Activated CD8-positive, alpha-beta memory T cell treated with anti-CD3 and anti-CD28 coated beads for 1 hour (primary cell): ENCODE data around the gene UNC93A.
"Not testable (repeated sequence)": the region's sequence is repeated elsewhere in the genome, so short reads cannot be mapped to it uniquely, and the experiment has no call there.

Experiments
- DNase-seq, 2 donors: peaks; one replicate each; pipeline ENCODE4 v3.0.0-alpha.2; 2020; ENCODE audit warnings: low read depth in 1 of 2; ENCODE audit errors: extremely low read depth in 1 of 2

Gene UNC93A

DNA sequence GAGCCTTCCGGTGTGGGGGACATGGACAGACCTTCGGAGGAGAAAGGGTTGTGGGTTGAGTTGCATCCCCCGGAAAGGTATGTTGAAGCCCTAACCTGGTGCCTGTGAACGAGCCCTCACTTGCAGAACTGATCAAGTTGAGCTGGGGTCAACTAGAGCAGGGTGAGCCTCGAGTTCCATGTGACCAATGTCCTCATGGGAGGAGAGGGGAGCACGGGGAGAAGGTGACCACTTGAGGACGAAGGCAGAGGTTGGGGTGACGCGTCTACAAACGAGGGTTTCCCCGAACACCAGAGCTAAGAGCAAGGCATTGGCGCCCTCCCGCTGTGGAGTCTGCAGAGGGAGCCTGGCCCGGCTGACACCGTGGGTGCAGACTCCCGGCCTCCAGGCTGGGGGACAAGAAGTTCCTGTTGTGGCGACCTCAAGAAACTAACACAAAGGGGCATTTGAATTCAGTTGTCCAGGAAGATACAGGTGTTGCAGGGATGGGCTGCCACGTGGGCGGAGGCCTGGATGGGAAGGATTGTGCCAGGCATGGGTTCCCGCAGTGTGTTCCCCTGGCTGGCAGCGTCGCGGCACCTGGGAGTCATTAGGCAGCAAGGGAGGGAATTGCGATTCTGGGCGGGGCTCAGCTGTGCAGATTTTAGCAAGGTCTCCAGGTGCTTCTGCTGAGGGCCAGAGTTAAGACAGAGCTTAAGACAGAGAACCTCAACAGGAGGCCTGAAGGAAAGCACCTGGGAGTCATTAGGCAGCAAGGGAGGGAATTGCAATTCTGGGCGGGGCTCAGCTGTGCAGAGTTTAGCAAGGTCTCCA is 20.4 kb upstream of the UNC93A start:
- DNase-seq = no peak

DNA sequence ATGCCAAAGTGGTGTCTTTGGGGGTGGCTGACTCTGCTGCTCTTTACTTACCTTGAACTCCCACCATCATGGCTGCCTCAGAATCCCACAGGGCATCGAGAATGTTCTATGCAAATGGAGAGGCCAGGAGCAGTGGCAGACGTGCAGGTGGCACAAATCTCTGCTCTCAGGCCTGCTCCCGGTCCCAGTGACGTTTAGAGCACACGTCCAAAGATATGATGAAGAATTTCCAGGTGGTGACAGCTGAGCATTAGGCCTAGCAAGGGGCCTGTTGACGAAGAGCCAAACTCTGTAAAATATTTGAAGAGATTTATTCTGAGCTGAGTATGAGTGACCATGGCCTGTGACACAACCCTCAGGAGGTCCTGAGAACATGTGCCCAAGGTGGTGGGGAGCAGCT is 19.0 kb upstream of the UNC93A start:
- no peak for DNase-seq

DNA sequence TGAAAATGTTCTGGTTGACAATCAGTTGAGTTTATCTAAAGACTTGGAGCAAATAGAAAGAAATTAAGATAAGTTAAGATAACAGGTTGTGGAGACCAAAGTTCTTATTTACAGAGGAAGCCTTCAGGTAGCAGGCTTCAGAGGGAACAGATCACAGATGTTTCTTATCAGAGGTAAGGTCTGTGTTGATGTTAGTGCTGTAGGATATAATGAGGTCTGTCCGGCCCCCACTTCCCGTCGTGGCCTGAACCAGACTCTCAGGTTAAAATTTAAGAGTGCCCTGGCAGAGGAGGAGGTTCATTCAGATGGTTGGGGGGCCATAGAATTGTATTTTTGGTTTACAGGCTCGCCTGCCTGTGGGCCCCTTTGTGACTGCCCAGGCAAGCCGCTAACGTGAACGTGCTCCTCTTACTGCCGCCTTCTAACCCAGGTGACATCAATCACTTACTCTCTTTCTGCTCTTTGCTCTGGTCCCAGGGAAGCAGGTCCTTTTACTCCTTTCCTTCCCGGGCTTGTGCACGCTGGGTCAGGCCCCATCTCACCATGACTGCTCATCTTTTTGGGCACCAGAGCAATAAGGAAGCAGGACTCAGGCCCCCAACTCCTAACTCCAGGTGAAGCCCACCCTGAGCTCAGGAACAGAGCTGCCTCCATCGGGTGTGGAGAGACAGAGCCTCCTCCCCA is 18.3 kb upstream of the UNC93A start:
- no peak for DNase-seq

DNA sequence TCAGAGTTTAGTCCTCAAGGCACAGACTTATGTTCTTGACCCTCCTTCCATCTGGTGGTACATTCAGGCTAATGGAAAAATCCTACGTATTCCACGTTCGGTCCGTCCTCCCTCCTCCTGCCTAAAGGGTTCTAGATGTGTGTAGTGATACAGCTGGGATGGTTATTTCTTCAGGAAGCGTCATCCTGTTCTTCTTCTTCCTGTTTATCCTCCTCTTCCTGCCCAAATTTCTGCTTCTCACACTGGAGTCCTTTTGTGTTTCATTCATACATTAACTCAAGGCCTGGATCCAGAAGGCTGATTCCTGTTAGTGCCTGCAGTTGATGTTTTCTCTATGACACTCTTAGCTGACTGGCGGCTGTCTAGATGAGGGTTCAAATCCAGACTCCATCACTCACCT is 16.8 kb upstream of the UNC93A start:
- DNase-seq = no peak

DNA sequence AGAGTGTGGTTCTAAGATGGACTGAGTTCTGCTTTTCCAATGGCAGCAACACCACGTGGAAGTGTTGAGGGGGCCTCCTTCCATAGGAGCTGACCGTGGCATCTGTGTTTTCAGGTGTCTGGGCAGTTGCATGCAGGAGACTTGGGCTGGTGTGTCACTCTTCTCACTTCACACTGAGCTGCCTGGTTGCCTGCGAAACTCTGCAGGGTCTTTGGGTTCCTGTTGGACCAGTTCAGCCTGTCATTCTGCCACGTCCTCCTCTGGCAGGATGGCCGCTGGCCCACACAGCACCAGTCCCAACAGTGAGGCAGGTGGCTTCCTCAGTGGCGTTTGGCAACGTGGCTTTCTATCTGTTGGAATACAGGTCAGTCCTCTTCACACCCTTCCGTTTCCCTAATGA is 16.1 kb upstream of the UNC93A start:
- no peak for DNase-seq

DNA sequence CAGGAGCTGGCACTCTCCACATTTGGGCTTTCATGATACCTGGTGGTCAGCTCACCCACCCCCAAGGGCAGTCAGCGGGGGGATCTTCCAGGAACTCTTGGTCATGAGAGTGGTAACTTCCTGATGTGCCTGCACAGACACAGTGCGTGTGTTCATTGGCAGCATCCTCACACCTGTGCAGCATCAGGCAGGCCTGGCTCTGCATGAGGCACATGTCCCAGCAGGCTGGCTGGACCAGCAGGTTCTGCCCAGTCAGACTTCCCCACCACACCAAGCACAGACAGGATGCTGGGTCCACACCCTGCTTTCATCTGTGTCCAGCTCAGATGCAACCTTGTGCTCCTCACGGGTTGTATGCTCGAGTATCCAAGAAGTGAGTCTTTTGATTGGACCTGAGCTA is 15.7 kb upstream of the UNC93A start:
- no peak for DNase-seq

DNA sequence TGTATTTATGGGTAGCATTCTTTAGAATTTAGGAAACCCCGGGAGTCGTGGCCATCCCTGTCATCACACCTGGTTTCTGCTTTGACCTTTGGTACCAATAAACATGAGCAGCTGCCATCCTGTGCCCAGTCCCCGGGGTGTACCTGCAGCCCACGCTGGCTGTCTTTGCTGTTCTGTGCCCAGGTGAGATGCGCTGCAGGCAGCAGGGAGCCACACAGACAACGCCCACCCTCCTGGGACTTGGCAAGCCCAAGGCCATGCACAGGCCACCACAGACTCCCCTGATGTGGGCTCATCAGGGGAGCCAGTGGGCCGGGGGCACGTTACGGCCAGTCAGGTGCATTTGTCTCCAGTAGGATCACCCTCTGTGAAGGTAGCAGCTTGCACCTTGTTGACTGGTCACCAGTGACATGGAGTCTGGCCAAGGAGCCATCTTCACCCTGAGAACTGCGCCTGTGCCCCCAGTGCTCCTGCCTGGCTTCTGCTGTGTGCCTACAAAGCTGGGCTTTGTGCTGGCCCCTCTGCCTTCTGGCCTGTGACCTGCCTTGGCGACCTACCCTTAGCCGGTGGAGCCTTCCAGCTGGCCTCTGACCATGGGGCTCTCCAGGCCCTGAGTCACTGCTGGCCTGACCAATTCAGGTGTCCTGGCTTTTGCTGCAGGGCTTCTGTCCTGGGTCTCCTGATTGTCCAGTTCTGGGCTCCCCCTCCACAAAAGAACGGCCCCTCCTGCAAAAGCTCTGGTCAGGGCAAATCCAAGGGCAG is 14.2 kb upstream of the UNC93A start:
- DNase-seq = no peak

DNA sequence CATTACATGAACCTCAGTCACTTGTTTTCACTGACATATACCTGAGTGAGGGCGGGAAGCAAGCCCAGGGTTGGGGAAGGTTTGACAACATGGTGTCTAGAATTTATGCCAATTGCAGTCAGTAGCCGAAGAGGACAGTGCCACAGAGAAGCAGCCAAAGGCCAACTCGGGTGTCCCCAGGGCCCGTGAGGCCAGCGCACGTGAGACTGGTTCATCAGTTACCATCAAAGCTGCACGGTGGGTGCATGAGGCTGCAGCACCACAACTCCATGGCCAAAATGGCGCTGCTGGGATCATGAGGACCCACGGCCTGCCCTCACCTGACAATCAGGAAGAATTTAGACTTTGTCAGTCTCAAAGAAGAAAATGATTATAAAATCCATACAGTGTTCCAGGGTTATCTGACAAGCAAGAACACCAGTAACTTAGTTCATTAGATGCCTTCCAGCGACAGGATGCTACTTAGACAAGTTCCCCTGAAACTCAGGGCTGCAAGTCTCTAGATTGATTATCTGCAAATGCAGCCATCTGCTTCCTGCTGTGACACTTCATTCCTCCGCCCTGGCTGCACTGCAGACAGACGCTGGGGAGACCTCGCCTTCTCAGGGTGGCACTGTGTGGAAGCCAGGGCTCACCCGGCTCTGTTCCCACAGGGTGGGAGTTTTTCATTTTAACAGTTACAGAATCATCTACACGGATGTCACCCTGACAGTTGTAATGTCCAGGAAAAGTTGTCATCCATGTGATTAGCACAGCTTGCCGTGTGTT is 12.8 kb upstream of the UNC93A start:
- DNase-seq = not testable (repeated sequence)

DNA sequence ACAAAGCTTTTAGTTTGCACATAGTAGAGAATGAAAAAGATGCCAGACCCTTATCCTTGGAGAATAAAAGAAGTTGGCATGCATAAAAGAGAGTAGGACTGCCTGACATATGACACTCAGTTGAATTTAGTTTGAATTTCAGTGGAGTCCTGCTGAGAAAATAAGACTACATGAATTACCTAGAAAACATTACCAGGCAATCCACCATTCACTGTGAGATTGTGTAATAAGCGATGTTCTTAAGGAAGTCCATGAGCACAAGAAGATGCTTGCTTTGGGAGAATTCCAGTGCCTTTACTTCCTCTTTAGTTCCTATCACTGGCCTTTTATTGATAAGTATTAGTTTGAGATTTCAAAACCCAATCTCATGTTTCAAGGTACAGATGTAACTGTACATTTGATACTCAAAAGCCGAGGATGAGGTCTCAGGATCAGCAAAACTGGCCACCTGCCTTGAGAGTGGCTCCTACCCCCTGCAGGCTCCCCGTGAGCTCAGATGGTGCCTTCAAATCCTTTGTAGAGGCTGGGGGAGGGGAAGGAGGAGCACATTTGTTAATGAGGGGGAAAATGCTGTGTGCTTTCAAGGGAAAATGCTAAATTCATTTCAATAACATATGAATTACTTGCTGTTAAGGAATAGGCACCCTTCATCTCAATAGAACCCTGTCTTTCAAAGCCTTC is 11.2 kb upstream of the UNC93A start:
- no peak for DNase-seq

DNA sequence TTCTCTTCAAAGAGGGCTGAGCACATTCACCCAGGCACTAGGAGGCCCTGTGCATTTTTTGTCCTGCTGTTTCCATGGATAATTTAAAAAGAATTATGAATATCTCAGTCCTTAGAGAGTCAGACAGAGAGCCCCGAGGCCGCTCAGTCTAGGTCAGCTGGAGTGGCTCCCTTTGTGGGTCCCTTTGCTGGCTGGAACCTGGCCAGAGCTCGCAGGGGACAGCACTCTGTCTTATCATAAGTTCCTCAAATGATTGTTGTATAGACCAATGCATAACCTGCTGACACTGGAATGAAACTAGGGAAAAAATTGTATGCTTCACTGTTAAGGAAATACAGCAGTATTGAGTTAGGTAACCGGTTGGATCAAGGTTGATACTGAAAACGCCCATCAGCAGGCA is 10.6 kb upstream of the UNC93A start:
- not testable (repeated sequence) for DNase-seq

DNA sequence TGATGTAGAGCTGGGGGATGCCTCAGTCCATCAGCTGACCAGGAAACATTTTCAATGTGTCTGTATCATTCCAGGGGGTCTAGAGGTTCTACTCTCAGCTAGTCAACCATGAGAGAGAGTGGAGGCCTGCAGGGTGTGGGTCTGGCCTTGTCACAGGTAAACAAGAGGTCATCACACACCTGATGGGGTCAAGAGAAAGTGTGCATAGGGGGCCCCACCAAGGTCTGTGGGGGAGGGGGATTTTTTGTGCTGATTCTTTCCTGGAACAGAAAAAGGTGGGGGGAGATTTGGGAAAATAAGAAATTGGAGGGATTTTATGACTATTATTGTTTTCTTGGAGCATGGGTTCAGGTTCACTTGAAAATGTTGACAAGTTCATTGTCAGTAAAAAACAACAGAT is 8.9 kb upstream of the UNC93A start:
- no peak for DNase-seq

DNA sequence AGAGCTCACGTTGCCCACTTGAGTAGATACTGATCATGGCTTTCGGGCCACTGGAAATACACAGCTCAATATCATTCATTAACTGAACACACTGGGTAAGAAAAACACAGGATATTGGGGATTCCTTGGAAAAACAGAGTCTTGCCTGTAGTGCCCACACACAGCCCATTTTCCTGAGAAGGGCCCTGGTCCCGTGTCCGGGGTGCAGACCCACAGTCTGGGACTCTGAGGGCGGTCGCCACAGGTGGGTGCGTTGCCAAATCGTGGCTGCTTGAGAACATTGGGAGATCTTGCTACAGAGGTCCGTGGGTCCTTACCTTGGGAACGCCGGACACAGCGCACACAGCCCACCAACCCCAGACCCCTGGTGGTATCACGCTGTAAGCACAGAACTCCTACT is 6.5 kb upstream of the UNC93A start:
- not testable (repeated sequence) for DNase-seq

DNA sequence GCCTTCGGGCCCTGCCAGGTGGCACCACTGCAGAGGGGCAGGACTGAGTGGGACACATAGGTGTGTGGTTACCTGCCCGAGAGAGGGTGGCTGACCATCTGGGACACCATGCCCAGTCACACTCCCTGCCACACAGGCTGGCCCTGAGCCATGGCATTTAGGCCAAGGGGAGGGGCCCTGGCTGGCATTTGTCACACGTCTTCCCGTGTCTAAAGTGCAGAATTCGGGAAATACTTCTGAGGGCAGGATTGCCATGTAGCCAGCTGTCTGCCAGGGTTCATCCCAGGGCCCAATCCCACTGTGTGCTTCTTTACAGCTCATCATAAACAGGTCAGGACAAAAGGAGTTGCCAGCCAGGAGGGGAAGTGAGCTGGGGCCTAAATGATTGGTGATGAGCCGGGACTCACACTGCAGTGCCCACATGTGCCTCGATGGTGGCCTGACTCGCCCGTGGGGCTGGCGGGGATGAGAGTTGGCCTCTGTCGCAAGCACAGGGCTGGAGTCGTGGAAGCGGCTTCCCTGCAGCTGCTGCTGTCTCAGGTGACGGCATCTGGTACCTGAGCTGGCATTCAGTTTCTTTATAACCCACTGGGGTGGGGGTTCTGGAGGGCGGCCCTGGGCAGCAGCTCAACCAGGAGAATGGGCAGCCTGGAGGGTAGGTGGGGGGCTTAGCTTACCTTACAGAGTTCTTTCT is 5.9 kb upstream of the UNC93A start:
- no peak for DNase-seq

DNA sequence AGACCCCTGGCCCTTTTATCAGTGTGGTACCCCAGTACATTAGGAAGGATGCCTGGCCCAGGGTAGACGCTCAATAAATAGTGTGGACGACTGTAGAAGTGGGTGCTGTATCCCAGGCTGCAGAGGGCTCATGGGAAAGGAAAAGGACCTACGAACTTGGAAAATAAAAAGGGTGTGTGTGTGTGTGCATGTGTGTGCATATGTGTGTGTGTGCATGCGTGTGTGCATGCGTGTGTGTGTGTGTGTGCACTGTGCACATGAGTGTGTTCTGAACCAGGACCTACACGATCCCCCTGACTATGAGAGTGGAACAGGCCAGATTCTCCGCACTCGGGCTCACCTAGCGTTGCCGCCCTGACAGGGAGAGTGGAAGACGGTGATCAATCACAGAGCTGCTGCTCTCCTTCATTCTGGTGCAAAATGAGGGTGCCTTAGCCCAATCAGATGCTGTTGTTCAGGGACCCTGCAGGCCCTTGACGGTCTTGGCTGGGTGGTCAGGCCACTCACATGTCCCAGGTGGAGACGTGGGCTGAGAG is 3.5 kb upstream of the UNC93A start:
- DNase-seq = no peak

DNA sequence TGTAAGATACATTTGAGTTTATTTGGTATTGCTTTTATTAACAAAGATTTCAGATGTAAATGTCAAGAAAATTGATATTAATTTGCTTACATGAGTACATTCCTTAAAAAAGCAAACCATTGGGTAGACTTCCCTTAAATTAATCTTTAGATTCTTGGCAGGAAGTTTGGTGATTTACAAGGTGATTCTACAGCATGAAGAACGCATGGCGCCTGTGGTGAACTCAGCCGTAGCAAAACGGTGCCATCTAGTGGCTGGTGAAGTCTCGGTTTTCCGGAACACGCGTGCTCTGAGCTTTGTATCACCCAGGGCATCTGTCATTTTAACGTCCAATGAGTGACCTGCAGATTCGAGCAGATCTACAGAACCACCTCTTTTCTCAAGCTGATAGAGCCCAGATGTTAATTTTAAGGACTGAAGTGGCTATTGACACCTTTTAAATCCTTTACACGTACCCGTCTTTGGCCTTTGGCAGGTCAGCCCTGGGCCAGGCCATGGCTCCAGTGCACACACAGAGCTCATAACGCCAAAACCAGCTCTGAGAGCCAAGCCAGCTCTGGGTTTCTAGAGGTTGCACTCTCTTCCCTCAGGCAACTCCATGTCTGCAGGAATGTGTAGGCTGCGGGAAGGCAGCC is 2.4 kb upstream of the UNC93A start:
- DNase-seq = peak in 1 of 2 donors; percentile 3

DNA sequence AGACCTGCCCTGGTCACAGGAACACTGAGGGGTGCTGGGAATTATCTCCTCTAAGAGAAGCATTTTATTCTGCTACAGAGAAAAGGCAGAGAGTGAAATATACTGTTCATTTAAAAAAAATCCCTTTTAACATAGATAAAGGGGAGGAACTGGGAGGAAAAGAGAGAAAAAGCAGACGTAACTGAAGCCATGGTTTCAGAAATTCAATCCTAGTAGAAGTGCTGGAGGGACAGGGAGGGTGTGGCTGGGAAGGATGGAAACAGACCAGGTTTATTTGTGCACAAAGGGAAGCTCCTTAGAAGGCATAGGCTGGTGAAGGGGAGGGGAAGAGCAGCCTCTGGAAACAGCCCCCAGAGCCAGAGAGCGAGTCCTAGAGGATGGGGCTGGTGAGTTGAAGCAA is 1.8 kb upstream of the UNC93A start:
- DNase-seq = not testable (repeated sequence)

DNA sequence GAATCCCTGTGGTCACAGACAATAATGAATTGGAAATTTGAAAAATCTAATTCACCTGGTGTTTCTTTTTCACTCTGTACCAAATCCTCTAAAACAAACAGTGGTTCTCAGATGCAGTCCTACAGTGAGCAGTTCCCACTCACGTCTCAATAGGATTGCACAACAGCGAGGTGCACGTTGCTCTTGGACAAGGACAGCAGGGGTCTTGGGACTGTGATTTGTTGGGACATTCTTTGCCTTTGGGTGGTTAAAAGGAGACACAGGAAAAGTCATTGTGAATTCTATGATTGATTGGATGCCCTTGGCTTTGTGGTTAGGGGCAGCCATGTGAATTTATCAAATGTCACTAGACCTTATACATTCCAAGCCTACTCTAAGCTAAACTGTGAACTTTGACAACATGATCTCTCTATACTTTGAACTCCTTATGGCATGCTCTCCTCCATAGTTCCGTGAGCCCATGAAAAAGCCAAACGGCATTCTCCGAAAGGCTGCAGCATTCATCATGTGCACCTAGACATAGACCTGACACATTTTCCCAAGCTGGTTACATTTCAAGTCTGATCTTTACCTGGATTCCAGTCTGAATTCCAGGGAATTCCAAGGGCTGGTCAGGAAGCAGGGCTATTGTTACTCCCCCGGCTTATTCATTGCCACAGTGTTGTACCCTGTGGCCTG is 647 bp downstream of the UNC93A start:
- DNase-seq = no peak

DNA sequence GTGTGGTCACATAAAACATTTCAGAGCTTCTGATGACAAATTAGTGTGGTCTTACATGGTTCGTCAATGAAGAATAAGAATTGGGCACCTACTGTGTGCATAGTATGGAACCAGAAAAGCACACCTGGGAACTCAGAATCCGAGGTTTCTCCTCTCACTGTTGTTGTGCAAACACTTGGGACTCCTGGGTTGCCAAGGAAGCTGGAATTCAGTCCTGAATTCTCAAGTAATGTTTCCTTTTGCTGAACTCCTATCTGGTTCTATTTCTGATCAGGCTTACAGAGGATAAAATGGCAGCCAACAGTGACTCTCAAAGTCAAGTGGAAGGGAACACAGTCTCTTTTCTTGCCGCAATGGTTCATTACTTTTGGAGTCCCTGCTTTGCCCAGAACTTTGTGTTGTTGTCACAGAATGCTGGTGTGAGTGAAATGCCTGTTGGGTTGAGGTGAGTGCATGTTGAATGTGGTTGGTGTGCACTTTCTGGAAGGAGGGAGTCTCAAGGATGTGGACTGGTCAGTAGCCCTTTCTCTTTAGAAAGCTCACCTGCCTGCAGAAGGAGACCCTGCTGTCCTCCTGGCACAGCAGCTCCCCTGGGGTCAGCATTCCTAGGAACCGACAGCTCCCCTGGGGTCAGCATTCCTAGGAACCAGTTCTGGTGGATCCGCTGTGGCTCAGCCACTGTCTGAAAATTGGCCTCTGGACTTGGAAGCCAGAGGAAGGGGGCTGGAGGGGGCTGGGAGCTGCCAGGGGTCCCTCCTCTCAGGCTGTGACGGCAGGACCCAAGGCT is 1.4 kb downstream of the UNC93A start:
- DNase-seq = no peak
